Hematopoietic multipotent progenitor cell treated with erythropoietin and hydrocortisone succinate and interleukin-3 and kit ligand, for 15 days (in vitro differentiated cells): ENCODE measurements around the gene GEMIN8.

Experiments
- DNase-seq: peaks from one replicate; pipeline ENCODE4 v3.0.0-alpha.2; 2015; ENCODE audit warnings: low spot score

Gene GEMIN8

DNA sequence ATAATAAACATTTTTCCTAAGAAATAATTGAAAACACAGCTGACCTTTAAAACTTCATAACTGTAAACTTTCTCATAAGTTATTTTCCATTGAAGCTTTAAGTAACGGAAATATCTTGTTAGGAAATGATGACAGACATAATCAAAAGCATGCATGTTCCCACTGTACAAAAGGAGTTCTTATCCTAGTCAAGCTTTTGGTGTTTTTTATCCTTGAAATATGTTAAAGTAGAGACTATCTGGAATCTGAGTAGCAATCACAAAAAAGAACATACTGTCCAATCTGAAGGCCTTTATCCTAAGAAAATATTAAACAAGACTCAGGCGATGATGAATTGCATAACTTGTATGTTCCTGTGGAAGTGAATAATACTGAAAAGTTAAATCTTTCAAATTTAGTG lies 14.4 kb downstream of the GEMIN8 start:
- no peak for DNase-seq

DNA sequence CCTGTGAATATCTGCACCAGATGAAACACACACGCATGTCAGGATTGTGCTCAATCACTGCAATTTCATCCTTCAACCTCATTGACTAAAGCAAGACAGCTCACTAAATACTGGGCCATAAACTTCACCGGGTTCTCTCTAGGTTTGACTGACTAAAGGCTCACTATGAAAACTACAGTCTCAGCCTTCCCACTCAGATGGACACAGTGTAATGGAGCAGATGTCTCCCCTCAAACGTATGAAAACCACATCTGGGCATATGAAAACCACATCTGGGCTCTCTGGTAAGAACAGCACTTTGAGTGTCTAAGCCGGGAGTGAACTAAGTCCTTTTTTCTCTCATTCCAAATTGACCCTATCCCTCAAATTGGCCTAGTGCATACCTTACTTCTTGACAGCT lies 15.2 kb downstream of the GEMIN8 start:
- DNase-seq: no peak

DNA sequence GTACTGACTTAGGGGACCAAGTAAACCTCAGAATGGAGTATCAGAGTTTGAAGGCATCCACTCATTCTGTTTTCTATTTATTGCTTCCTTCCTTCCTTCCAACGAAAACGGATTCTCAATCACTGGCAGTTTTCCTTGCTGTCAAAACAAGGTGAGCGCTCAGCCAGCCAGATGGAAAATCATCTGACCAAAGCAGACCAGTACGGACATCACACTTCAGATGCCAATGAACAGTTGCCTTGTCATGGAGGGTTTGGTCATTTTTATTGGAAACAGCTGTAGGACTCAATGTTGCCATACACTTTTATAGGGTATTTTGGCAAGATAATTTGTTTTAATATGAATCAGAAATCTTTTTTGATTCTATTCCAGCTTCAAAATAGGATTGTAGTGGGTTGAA lies 16.6 kb downstream of the GEMIN8 start:
- no peak for DNase-seq

DNA sequence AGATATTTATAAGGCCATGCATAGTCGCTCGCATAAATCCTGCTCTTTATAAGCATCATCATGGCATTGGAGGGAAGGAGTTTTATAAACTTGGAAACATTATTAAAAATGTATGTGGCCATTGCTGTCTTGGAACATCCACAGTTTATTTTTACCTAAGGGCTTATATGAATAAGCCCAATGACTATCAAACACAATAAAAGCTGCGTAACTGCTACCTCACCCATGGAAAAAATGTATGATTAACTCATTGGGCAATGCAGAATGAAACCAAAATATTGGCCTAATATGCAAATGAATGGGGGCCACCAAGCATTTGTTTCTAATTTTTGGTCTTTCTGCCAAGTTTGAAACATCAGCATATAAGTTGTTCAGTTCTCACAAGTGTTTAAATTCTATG lies 19.1 kb downstream of the GEMIN8 start:
- no peak for DNase-seq

DNA sequence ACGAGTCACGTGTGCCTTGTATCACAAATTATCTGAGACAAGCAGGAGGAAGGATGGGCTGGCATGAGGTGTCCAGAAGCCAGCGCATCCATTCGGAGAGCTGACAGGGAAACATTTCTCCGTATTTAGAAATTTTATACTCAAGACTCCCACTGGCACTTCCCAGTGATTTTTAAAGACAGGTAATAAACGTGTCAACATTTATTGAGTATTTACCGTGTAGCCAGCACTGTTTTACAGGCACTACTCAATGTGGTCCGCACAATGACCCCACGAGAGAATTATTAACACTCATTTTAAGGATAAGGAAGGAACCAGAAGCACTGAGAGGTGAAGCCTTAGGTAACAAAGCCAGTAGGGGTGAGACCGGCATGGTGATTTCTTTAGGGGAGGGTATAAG lies 23.2 kb downstream of the GEMIN8 start:
- no peak for DNase-seq

DNA sequence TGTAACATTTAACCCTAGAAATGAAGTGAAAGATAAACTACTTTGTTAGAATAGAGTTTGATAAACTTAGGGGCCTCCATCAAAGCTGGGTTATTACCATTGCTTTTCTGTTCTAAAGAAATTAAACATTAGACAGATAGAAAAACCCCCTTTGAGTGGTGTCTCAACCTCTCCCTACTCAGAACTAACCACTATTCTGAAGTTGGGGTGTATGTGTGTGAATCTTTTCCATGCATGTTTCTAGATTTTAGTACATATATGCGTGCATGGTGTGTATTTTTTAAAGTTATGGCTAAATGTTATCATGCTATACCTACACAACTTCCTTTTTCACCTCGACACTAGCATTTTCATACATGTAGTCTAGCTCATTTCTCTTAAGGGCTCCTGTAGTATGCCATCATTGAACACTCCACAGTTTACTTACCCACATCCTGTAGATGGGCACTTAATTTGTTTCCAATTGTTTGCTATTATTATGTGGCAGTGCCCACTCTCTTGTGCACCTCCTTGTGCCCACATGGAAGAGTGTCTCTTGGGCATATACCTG lies 25.7 kb downstream of the GEMIN8 start:
- no peak for DNase-seq

DNA sequence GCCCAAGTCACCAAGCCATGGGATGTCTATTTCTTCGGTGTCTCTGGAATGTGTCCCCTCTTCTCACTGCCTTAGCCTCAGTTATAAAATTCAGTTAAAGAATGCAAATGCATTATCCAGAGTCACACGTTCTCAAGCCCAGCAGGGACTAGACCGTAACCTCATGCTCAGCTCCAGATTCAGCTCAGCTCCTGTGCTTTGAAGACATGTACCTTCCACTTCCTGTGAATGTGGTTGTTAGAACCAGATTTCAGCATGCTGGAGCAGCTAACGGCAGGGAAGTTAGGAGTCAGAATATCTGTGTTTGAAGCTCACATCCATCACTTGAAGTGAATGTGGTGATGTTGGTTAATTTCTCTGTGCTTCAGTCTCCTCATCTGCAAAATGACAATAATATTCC lies 26.7 kb downstream of the GEMIN8 start:
- no peak for DNase-seq

DNA sequence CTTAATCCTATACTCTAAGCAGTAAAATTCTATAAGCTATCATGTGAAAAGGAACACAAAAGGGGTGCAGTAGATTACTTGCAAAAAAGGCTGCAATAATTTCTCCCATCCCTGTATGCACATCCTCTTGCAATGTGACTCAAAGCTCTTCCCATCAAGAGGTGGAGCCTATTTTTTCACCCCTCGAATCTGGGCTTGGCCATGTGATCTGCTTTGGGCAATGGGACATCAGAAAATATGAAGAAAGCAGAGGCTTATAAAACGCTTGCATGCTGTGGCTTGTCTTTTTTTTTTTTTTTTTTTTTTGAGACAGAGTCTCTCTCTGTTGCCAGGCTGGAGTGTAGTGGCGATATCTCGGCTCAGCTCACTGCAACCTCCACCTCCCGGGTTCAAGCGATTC lies 33.0 kb downstream of the GEMIN8 start:
- DNase-seq: no peak

DNA sequence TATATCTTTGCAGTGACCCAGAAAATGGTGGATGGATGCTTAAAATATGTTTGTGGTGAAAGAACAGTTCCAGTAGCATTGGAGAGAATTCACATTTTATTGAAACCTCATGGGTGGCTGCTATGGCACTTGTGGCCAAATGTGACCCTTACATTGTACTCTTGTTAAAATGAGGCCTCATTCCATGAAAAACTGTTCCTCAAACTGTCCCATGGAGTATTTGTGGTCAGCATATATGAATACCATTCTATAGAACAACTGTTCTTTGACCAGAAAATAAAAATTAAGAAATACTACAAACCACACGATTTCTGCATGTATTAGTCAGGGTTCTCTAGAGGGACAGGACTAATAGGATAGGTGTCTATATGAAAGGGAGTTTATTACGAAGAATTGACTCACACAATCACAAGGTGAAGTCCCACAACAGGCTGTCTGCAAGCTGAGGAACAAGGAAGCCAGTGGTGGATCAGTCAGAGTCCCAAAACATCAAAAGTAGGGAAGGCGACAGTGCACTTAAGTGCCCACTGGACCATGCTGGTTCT lies 35.1 kb downstream of the GEMIN8 start:
- no peak for DNase-seq

DNA sequence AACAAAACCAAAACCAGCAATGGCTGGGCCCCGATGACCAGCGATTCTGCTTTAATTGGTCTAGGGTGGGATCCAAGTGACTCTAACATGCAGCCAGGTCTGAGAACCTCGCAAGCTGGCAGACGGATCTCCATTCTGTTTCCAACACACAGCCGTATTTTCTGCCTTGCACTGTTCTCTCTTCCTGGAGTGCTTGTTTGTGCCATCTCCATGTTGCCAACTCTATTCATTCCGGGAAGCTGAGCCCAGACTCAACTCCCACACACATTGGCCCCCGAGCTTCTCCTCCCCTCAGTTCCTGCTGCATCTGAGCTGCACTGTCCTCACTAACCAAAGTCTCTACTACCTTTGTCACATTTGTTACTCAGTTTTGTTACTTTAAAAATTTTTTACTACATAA lies 35.6 kb downstream of the GEMIN8 start:
- DNase-seq: no peak

DNA sequence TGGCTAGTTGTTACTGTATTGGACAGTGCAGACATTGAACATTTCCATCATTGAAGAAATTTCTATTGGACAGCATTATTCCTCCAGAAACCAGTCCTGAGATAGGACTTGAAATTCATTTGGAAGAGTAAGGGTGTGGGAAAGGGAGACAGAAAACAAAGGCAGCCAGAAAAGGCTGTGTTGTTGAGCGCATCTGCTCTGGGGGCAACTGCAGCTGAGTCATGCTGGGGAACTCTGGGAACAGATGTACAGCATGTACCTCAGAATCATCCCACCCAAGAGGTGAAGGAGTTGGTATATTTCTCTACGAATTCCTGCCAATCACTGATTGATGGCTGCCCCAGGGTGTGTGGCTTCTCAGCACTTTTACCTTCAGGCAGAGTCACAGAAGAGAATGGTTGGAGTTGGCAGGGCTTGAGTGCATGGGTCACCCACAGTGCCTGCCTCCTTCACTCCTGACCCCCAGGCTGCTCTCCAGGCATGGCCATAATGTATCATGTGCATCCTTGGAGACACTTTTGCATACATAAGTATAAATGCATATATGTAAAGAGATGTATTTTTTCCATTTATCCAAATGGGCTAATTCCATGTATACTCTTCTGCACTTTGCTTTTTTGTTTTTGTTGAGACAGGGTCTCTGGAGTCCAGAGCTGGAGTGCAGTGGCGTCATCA lies 39.4 kb downstream of the GEMIN8 start:
- no peak for DNase-seq

DNA sequence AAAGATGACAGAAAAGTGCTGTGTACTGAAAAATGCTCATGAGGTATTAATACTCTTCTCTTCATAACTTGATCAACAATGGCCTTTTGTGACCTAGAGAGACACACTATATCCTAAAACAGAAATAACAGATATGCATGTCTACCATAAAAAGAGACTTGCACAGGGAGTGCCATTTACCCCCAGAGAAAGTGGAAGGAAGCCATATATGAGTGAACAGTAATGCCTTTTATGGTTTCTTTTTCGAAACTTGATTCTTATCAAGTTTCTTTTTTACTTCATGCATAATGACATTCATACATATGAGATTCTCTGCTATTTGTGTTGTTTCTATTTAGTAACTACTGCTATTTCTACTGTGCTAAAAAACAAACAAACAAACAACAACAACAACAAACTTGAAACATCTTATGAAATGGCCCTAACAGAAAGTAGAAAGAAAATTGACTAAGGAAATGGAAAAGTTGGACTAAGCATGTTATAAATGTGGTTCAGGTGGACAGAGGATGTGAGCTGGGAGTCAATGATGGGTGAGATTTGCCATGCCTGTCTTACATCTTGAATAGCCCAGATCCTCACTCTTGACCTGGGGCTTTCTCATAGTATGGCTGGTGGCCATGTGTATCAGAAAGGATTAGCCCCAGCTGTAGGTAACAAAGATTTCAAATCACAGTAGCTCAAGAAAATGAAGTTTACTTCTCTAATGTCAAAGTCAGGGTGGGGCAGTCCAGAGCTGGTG lies 43.8 kb downstream of the GEMIN8 start:
- no peak for DNase-seq

DNA sequence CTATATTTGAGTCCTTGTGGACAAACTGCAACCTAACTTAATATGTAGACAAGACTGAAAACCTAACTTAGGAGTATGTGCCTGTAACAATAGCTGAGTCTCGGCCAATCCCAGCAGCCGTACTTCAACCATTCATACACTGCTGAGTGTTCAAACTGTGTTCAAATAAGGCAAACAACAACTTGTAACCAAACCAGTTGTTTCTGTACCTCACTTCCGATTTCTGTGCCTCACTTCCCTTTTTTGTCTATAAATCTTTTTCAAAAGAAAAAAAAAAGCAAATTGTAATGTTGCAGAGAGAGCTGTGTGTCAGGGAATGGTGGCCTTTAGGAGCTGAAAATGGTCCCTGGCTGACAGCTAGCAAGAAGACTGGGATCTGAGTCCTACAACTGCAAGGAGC lies 46.0 kb downstream of the GEMIN8 start:
- no peak for DNase-seq

DNA sequence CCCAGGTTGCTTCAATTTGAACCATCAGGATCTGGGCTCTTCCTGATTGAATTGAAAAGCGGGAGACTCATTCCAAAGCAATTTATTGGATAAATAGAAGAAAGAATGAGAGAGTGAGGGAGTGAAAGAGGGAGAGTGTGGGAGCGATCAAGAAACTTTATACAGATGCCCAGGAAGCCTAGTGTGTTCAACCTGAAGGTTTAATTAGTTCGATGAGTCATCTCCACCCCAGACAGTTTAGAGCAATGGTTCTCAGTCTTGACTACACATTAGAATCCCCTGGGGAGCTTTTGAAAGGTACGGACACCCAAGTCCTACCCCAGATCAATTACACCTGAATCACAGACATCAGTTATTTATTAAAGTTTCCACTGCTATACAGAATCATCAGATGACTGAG lies 61.5 kb downstream of the GEMIN8 start:
- DNase-seq: no peak

DNA sequence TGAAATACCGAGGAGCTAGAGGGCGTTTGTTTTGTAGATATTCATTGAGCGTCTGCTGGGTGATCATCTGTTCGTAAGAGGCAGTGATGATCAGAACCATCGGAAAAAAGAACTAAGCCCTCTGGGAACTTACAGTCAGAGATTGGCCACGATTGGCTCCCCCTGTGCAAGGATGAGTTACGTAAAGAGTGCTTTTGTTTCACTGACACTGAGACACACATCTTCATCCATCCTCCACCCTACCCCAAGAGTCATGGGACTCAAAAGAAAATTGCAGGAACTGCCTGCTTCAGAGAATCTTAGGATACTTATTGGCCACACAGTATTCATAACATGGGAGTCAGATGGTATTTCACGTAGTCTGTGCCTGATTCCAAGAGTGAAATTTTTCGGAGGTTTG lies 62.1 kb downstream of the GEMIN8 start:
- no peak for DNase-seq

DNA sequence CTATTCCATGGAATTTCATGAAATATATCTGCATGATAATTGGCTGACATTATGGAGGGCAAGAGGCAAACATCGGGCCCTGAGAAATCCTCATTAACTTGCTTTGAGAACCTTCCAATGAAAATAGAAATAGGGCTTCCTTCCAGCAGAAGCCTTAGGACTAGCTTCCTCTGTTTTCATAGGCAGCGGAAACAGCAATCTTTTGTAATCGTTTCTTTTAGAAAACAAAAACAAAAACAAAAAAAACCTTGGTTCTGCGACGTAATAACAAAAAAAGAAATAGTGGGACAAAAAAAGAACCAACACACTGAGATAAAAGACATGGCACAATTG lies 62.9 kb downstream of the GEMIN8 start:
- DNase-seq: no peak

DNA sequence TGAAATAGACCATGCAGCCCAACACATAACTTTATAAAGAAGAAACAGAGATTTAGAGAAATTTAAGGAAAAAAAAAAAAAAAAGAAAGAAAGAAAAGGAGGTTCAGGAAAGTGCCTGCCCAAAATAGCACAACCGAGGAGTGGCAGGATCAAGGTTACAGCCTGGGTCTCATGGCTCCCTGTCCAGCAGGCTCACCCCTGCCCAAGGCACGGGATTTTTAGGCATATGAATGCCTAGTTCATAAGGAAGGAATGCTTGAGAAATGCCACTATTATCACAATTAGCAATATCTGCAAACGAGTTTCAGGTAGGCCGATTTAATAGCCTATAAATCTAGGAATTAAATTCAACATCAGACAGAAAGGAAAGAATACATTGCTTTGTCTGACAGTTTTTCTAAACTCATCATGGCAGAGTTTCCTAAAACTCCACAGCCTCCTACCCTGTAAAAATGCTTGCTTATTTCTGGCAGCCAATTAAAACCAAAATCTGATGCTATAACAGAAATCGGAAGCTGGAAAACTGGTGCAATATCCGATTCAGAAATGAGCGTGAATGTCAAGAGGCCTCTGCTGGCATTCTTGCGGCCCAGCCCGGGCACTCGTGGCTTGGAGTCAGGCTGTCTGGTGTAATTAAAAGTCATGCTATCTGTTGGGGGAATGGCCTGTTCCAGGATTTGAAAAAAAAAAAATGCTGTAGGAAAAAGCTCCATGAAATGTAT lies 63.5 kb downstream of the GEMIN8 start:
- DNase-seq: no peak

DNA sequence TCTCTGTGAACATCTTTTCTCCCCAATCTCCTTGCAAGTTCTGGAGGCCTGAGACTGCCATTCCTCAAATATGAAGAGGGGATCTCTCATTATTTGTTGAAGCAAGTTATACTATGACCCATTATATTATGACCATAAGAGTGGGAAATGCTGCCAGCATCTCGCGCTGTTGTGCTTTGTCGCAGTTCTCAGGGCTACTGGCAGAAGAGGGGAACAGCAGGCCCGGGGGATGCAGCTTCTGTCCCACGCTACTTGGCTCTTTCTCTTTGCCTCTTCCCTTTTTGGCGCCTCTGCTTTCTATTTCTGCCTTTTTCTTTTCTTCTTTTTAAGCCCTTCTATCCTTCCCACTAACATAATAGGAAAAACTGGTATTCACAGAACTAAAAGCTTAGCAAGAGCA lies 64.2 kb downstream of the GEMIN8 start:
- no peak for DNase-seq

DNA sequence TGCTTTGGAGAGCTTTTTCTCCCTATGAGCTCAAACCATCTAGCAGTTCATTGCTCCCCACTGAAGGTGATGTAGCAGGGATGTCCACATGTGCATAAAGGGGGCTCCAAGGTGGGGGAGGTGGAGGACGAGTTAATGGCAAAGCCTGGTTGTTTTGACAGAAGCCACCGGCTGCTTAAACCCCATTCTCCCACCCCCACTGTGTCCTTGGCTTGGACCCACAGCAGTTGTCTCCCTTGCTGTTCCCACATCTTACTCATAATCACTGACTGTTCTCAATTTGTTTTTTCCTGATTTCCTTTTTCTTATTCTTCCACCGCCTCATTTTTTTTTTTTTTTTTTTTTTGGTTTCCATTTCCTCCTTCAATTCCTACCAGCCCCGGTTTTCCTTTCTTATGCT lies 72.7 kb downstream of the GEMIN8 start:
- no peak for DNase-seq
